NCI-H2081 (cell line): ENCODE results near the gene IGF2BP2.
"Not testable (repeated sequence)": the region's sequence is repeated elsewhere in the genome, so short reads cannot be mapped to it uniquely, and the experiment has no call there.

ENCODE experiments used
- DNase-seq, 2 experiments: peaks; one replicate each; lab custom pipeline; 2025; lab: John Stamatoyannopoulos, UW

IGF2BP2 gene

DNA sequence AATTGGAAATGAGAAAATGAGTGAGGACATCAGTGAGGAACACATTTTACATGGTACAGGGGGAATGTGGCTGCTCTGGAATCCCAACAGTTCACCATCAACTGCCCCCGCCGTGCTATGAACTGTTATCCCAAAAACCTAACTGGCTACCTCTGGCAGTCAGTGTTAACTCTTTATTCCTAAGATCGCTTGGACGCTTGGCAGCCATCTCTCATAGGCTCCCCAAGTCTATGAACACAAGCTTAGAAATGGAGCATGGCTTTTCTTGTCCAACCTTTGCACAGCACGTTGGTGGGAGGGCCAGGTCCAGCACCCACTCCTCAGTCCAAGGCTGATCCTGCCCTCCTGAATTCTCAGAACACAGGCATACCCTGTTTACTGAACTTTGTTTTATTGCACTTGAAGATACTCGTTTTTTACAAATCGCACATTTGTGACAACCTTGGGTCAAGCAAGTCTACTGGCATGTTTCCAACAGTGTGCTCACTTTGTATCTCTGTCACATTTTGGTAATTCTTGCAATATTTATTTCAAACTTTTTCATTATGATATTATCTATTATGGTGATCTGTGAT is 185.1 kb downstream of the IGF2BP2 start:
- no peak for DNase-seq

DNA sequence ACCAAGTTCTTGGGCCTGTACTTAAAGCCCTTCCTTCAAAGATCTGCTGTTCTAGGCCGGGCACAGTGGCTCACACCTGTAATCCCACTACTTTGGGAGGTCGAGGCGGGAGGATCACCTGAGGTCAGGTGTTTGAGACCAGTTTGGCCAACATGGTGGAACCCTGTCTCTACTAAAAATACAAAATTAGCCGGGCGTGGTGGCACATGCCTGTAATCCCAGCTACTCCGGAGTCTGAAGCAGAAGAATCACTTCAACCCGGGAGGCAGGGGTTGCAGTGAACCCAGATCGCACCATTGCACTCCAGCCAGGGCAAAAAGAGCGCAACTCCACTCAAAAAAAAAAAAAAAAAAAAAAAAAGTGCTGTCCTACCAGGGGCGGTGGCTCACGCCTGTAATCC is 186.2 kb downstream of the IGF2BP2 start:
- DNase-seq, result not testable (repeated sequence)

DNA sequence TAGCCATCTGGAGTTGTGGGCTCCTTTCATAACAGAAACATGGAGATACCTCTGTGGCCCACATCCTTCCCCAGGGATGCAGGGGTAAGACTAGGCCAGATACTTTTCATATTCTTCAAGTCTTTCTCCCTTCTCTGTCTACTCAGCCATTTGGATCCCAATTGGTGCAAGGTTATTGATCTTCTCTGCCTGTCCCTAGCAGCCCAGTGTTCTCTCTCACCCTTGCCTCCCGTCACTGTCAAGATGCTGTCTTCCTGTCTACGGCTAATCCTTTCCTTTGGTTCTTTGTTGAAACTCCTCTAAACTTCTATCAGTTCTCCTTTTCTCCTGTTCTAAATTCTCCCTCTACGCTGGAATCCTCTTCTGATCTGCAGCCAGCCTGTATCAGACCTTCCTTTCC is 187.5 kb downstream of the IGF2BP2 start:
- DNase-seq, result no peak

DNA sequence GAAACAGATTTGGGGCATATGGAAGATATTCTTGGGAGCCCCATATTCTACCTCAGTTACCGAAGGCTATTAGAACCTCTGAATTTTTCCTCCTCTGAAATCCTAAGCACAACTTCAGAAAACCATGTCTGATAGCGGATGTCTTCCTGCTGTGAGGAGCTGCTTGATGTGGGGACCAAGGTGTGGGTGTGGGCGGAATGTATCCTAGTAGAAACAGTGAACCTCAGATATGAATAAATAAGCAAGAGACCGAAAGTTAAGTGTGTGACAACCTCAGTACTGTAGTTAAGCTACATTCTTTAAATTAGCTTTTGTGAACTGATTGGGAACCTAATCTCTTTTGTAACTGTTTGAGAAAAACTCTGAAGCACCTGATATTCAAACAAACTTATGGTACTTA is 191.8 kb downstream of the IGF2BP2 start:
- no peak for DNase-seq

DNA sequence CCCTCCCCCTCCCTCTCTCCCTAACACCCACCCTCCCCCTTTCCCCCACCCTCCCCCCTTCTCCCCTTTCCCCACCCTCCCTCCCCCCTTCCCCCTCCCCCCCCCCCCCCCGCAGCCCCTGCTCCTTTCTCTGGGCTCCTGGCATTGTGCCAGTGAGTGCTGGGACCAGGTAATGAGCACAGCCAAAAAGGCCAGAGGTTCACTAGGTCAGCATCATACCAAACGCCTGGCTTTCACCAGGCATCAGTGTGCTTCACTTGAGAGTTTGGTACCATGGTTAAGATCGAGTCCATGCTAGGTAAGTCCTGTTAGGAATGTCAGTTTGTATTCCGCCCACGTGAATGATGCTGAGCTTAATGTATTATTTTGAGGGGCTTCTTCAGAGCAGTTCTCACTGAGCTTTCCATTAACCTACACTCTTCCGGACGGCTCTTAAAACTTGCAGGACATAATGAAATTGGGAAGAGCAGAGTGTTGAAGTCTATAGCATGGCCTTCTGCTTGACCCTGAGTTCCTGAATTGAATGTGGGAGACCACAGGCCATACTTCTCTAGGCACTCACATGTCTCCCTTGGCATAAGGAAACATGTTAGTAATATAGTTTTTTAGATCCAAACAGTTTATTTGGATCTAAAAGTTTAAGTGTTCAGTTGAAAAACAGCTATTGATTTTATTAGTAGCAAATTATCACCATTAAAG is 193.2 kb downstream of the IGF2BP2 start:
- DNase-seq, result no peak

- no peak for DNase-seq
These were observed 193.7 kb downstream of the IGF2BP2 start for GRCh38 chr3:185631108-185631507.

- DNase-seq, result peak; percentile 44 to 70
These were observed 194.6 kb downstream of the IGF2BP2 start for GRCh38 chr3:185630182-185630622.

DNA sequence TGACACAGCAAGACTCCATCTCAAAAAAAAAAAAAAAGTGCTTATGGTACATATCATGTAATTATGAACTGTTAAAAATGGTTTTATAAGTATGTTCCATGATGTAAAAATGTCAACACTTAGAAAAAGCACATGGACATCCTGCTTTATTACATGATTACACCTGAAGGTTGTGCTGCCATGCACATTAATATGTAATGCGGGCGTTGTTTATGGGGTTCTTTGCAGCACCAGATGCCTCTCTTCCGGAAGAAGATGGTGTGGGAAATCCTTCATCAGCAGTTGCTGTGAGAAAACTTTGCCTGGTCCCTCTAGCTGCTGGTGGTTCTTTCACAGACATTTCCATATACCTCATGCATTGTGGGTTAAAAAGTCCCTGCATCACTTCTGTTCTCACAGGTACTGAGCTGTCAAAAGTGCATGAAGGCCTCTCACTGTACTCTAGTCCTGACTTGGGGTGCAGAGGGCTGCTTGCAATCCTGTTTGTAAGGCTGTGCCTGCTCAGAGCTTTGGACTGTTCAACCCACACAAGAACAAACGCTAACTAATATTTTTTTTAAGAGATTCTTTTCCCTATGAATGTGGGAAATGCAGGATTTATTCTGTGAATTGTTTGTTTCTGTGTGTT is 195.2 kb downstream of the IGF2BP2 start:
- DNase-seq, result no peak

DNA sequence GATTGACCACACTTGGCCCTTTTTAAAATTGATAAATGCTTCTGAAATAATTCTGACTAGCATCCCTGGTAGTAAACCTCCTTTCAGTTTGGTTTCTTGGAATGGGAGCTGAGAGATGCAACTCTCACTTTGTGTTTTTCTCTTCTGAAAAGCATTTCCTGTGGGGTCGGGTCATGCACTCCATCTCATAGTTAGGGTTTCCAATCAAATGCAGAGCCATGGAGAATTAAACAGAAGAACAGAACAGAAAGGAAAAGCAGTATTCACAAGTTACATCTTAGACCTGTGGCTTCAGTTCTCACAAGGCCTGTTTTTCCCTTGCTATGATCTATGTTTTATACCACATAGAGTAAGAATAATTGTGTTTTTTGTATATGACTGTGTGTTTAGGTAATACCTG is 199.1 kb downstream of the IGF2BP2 start:
- no peak for DNase-seq

DNA sequence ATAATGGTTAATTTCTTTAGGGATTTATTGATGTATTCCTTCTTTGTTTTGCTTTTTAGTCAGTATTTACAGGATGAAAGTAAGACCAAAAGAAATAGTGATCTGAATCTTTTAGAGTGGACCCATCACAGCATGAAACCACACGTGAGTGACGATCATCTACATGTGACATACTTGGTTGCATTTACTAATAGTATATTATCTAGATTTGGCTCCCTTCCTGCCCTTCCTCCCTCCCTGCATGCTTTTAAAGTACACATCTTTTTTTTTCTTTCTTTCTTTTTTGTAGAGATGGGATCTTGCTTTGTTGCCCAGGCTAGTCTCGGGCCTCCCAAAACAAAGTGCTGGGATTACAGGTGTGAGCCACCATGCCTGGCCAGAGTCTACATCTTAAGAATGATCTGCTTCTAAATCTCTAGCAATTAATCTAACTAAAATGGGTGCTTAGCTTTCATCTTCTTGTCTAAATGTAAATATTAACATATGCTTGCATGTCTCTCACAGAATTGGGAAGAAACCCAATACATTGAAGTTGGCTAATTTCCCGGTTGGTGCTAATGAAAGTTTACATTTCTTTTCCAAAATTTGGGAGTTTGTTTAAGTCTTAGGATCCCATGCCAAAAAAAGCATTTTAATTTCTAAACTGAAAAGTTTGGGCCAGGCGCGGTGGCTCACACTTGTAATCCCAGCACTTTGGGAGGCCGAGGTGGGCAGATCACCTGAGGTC is 200.7 kb downstream of the IGF2BP2 start:
- DNase-seq, result no peak

DNA sequence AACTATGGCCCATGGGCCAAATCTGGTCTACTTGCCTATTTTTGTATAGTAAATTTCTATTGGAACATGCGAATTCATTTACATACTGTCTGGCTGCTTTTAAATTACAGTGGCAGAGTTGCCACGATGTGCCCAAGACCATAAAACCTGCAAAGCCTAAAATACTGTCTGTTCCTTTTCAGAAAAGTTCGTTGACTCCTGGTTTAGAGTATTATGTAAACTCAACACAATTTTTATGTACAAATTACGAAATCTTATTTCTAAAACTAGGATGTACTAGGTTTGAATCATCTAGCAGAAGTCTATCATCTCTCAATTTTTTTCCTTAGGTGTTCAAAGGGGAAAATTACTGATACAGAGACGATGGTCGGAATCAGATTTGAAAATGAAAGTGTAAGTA is 211.8 kb downstream of the IGF2BP2 start:
- DNase-seq, result no peak

- DNase-seq, result no peak
These were observed 218.6 kb downstream of the IGF2BP2 start for GRCh38 chr3:185606196-185606595.

GRCh38 chr3:185605566-185605965 is 219.3 kb downstream of the IGF2BP2 start:
- no peak for DNase-seq

DNA sequence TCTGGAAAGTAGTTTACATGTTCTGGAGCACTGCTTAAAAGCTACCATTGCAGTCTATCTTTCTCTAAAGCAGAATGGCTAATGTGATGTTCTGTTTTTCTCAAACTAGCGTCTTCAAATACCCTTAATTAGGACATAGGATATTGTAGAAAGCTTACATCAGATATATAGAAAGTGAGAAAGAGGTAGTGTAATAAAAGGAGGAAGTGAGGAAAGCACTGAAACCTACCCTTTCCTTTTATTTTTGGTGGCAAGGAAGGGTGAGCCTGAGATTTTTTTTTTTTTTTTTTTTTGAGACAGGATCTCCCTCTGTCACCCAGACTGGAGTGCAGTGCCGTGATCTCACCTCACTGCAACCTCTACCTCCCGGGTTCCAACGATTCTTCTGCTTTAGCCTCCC is 229.3 kb downstream of the IGF2BP2 start:
- DNase-seq, result no peak

DNA sequence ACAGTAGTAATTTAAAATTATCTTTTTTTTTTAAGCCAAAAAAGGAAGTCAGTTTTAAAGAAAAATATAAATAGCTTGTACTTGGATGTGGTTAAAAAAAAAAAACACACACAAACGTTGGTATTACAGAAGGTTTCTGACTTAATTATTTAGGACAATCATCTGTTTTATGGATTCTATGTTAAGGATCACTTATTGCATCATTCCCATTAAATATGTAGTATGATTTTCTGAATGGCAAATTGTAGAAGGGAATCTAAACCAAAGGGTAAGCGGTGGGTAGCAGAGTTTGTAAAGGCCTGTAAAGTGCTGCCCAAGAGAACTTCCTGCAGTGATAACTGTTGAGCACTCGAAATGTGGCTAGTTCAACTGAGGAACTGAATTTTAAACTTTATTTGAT is 230.8 kb downstream of the IGF2BP2 start:
- DNase-seq, result no peak
